Measurements from ENCODE around the gene CYP3A4. TPM values are rescaled to one million over a fixed set of nuclear protein-coding genes. Genes with fewer than 3 reads are reported as not detected.
A peak's percentile ranks its signal among the peaks of the same experiment; 100 is the strongest.

Gene CYP3A4
- total and polyA plus RNA-seq, 2 of the 13 experiments (the other 11 are each of a cell fraction or from before 2014, with no cell fraction given), result 0.11 to 0.24 TPM

DNA sequence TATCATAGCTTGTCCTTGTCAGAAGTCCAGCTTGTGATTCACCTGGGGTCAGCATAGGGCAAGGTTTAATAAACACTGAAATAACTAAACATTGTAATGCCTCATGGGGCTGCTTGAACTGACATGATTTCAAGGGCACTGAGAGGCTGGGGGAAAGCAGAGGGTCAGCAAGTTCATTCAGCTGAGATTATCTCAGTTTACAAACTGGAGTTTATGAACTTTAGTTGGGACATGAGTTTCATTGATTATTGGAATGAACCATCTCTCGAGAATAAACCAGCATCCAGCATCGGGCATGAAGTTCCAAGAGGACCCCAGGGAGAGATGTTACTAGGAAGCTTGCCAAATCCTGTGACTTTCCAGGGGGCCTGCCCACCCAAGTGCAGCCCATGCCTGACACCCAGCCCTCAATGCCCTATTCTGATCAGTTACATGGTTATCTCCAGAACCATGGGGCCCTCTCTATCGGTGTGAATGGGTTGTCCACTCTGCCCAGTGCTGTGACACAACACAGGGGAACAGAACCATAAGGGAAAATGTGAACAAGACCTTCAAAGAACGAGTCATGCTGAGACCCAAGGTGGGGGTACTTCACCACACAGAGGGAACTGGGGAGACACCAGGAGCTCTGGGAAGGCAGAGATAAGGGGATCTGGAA is 41.1 kb downstream of the CYP3A4 start (continued):
- TF ChIP-seq, protein P1, sequence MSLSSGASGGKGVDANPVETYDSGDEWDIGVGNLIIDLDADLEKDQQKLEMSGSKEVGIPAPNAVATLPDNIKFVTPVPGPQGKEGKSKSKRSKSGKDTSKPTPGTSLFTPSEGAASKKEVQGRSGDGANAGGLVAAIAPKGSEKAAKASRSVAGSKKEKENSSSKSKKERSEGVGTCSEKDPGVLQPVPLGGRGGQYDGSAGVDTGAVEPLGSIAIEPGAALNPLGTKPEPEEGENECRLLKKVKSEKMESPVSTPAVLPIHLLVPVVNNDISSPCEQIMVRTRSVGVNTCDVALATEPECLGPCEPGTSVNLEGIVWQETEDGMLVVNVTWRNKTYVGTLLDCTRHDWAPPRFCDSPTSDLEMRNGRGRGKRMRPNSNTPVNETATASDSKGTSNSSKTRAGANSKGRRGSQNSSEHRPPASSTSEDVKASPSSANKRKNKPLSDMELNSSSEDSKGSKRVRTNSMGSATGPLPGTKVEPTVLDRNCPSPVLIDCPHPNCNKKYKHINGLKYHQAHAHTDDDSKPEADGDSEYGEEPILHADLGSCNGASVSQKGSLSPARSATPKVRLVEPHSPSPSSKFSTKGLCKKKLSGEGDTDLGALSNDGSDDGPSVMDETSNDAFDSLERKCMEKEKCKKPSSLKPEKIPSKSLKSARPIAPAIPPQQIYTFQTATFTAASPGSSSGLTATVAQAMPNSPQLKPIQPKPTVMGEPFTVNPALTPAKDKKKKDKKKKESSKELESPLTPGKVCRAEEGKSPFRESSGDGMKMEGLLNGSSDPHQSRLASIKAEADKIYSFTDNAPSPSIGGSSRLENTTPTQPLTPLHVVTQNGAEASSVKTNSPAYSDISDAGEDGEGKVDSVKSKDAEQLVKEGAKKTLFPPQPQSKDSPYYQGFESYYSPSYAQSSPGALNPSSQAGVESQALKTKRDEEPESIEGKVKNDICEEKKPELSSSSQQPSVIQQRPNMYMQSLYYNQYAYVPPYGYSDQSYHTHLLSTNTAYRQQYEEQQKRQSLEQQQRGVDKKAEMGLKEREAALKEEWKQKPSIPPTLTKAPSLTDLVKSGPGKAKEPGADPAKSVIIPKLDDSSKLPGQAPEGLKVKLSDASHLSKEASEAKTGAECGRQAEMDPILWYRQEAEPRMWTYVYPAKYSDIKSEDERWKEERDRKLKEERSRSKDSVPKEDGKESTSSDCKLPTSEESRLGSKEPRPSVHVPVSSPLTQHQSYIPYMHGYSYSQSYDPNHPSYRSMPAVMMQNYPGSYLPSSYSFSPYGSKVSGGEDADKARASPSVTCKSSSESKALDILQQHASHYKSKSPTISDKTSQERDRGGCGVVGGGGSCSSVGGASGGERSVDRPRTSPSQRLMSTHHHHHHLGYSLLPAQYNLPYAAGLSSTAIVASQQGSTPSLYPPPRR (CRISPR knock-in tag; IDR thresholded peaks at IDR 0.05; ENCODE audit: borderline replicate concordance), result peak; percentile 85; the same call in 1 of the 2 replicates
- no peak for TF ChIP-seq MYC (CRISPR knock-in tag; IDR thresholded peaks at IDR 0.05; ENCODE audit: borderline replicate concordance)
- TF ChIP-seq, protein P2, sequence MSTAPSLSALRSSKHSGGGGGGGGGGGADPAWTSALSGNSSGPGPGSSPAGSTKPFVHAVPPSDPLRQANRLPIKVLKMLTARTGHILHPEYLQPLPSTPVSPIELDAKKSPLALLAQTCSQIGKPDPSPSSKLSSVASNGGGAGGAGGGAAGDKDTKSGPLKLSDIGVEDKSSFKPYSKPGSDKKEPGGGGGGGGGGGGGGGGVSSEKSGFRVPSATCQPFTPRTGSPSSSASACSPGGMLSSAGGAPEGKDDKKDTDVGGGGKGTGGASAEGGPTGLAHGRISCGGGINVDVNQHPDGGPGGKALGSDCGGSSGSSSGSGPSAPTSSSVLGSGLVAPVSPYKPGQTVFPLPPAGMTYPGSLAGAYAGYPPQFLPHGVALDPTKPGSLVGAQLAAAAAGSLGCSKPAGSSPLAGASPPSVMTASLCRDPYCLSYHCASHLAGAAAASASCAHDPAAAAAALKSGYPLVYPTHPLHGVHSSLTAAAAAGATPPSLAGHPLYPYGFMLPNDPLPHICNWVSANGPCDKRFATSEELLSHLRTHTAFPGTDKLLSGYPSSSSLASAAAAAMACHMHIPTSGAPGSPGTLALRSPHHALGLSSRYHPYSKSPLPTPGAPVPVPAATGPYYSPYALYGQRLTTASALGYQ (CRISPR knock-in tag; IDR thresholded peaks at IDR 0.05), result peak; percentile 58; the same call in 1 of the 2 replicates
- peak; percentile 95 for TF ChIP-seq GATAD2A (CRISPR knock-in tag; IDR thresholded peaks at IDR 0.05)
- TF ChIP-seq, protein P3, sequence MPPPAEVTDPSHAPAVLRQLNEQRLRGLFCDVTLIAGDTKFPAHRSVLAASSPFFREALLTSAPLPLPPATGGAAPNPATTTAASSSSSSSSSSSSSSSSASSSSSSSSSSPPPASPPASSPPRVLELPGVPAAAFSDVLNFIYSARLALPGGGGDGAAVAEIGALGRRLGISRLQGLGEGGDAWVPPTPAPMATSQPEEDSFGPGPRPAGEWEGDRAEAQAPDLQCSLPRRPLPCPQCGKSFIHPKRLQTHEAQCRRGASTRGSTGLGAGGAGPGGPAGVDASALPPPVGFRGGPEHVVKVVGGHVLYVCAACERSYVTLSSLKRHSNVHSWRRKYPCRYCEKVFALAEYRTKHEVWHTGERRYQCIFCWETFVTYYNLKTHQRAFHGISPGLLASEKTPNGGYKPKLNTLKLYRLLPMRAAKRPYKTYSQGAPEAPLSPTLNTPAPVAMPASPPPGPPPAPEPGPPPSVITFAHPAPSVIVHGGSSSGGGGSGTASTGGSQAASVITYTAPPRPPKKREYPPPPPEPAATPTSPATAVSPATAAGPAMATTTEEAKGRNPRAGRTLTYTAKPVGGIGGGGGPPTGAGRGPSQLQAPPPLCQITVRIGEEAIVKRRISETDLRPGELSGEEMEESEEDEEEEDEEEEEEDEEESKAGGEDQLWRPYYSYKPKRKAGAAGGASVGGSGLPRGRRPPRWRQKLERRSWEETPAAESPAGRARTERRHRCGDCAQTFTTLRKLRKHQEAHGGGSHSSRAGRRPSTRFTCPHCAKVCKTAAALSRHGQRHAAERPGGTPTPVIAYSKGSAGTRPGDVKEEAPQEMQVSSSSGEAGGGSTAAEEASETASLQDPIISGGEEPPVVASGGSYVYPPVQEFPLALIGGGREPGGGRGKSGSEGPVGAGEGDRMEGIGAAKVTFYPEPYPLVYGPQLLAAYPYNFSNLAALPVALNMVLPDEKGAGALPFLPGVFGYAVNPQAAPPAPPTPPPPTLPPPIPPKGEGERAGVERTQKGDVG (CRISPR knock-in tag; IDR thresholded peaks at IDR 0.05; ENCODE audit: borderline replicate concordance), result no peak
- TF ChIP-seq ZSCAN31 (CRISPR knock-in tag; IDR thresholded peaks at IDR 0.05; ENCODE audit: low read depth), result no peak
- peak; percentile 45; the same call in 1 of the 2 replicates for TF ChIP-seq ZNF431 (CRISPR knock-in tag; IDR thresholded peaks at IDR 0.05; ENCODE audit: borderline replicate concordance, low read depth)
- TF ChIP-seq NCOR1 (IDR thresholded peaks at IDR 0.05; ENCODE audit: borderline replicate concordance, low read length), result peak; percentile 43; the same call in 1 of the 2 replicates
- peak; percentile 71 for TF ChIP-seq KDM6A (CRISPR knock-in tag; IDR thresholded peaks at IDR 0.05; ENCODE audit: low read depth)
- TF ChIP-seq SAP130 (CRISPR knock-in tag; IDR thresholded peaks at IDR 0.05; ENCODE audit: low read depth), result peak; percentile 73
- peak; percentile 35; the same call in 1 of the 2 replicates for TF ChIP-seq HNF4G (IDR thresholded peaks at IDR 0.05; ENCODE audit: borderline replicate concordance, low read depth, low read length)
- TF ChIP-seq HNF4G (CRISPR knock-in tag; IDR thresholded peaks at IDR 0.05; ENCODE audit: borderline replicate concordance, low read depth), result peak; percentile 47; the same call in 1 of the 2 replicates
- no peak; the same call in 1 of the 2 replicates for TF ChIP-seq ZNF460 (CRISPR knock-in tag; IDR thresholded peaks at IDR 0.05; ENCODE audit: borderline replicate concordance)

All from HepG2 (cell line).